Peyer's patch (tissue), 4 donors: Measurements from ENCODE around the gene BCAS3. TPM values are rescaled to one million over a fixed set of nuclear protein-coding genes. Genes with fewer than 3 reads are reported as not detected.

Experiments
- DNase-seq, 3 donors: peaks; one replicate each; pipeline ENCODE4 v3.0.0-alpha.2; 2017 to 2019
- H3K27ac ChIP-seq, 4 donors: fragments of 200-600 bp; sonication (generic); one replicate each; pipeline ENCODE4 v1.5.1; 2016 to 2019
- H3K27me3 ChIP-seq, 2 donors: fragments of 200-600 bp; sonication (generic); one replicate each; pipeline ENCODE4 v1.5.1; 2019
- H3K36me3 ChIP-seq, 3 donors: fragments of 200-600 bp; sonication (generic); one replicate each; pipeline ENCODE4 v1.5.1; 2016 to 2019
- H3K4me1 ChIP-seq, 4 donors: fragments of 200-600 bp; sonication (generic); one replicate each; pipeline ENCODE4 v1.5.1; 2016 to 2019
- H3K4me3 ChIP-seq, 4 donors: fragments of 200-600 bp; sonication (generic); 1 replicate in 3 of 4; 2 replicates in 1 of 4; pipeline ENCODE4 v1.5.1; 2016 to 2019; ENCODE audit warnings: mild to moderate bottlenecking in 1 of 4
- H3K9me3 ChIP-seq, 4 donors: fragments of 200-600 bp; sonication (generic); one replicate each; pipeline ENCODE4 v1.5.1; 2016 to 2019; ENCODE audit warnings: mild to moderate bottlenecking in 1 of 4
- CTCF ChIP-seq, 6 experiments: fragments of 450-650 bp in 4 of 6; fragments of 200-600 bp in 2 of 6; sonication (generic) in 1 of 6; IDR thresholded peaks; one replicate each; pipeline ENCODE4 v1.5.1; 2017 to 2019; ENCODE audit warnings: antibody characterized with exemption in 6 of 6, mild to moderate bottlenecking in 3 of 6, moderate library complexity in 1 of 6
- POLR2A ChIP-seq, 2 donors: fragments of 450-650 bp; IDR thresholded peaks; one replicate each; pipeline ENCODE4 v1.5.1; 2017; ENCODE audit warnings: antibody characterized with exemption in 2 of 2, mild to moderate bottlenecking in 2 of 2, moderate library complexity in 2 of 2
- total RNA-seq, 4 donors: library from RNA; depleted of rRNA; stranded (reverse); fragments of >200 nt; gene quantifications; one replicate each; pipeline ENCODE4 v1.1.0, GENCODE V29; 2016

The BCAS3 gene
- total RNA-seq, 4 donors from 2014 or later, result 25.7 to 109 (median 57.1) TPM

- DNase-seq, result no peak
- no peaks in the 10 kb centered on the region for H3K27me3 ChIP-seq
- H3K9me3 ChIP-seq, result no peaks in the 10 kb centered on the region
- no peaks in the 10 kb centered on the region for H3K36me3 ChIP-seq
- peaks cover 0 to 4% (median 0%) of the 10 kb centered on the region in 4 donors for H3K4me1 ChIP-seq
- TF ChIP-seq POLR2A (IDR thresholded peaks at IDR 0.05), result no peak
- TF ChIP-seq CTCF (IDR thresholded peaks at IDR 0.05), result no peak
- H3K4me3 ChIP-seq, result no peak overlapping the region
- no peak overlapping the region for H3K27ac ChIP-seq
These were observed 446.9 kb downstream of the BCAS3 start for GRCh38 chr17:61124562-61124961.

GRCh38 chr17:61126473-61127249 is 449.0 kb downstream of the BCAS3 start:
- H3K4me1 ChIP-seq, result peaks cover 0 to 4% (median 0%) of the 10 kb centered on the region in 4 donors
- H3K36me3 ChIP-seq, result no peaks in the 10 kb centered on the region
- H3K27me3 ChIP-seq, result no peaks in the 10 kb centered on the region
- no peak overlapping the region for H3K4me3 ChIP-seq
- H3K27ac ChIP-seq, result peak overlapping the region in 1 of 4 donors; percentile 11
- DNase-seq, result no peak
- no peak for TF ChIP-seq CTCF (IDR thresholded peaks at IDR 0.05)
- no peak for TF ChIP-seq POLR2A (IDR thresholded peaks at IDR 0.05)
- no peaks in the 10 kb centered on the region for H3K9me3 ChIP-seq

- TF ChIP-seq CTCF (IDR thresholded peaks at IDR 0.05), result no peak
- no peak for TF ChIP-seq POLR2A (IDR thresholded peaks at IDR 0.05)
These were observed 450.3 kb downstream of the BCAS3 start for GRCh38 chr17:61127960-61128359.

GRCh38 chr17:61128661-61129115 is 451.0 kb downstream of the BCAS3 start:
- no peak for DNase-seq
- Histone ChIP-seq H3K9me3 (no peaks in the 10 kb centered on the region), H3K27me3 (no peaks in the 10 kb centered on the region), H3K4me3 (no peak overlapping the region), H3K4me1 (peaks cover 0 to 4% (median 0%) of the 10 kb centered on the region in 4 donors), H3K36me3 (no peaks in the 10 kb centered on the region), H3K27ac (peak overlapping the region in 2 of 4 donors; percentile 14 to 57)
- TF ChIP-seq CTCF (IDR thresholded peaks at IDR 0.05), result no peak
- TF ChIP-seq POLR2A (IDR thresholded peaks at IDR 0.05), result no peak

More at GRCh38 chr17:61127960-61128359, 450.3 kb downstream of the BCAS3 start:
- Histone ChIP-seq H3K9me3 (no peaks in the 10 kb centered on the region), H3K4me1 (peaks cover 0 to 4% (median 0%) of the 10 kb centered on the region in 4 donors), H3K36me3 (no peaks in the 10 kb centered on the region), H3K27ac (peak overlapping the region in 1 of 4 donors; percentile 57), H3K4me3 (no peak overlapping the region), H3K27me3 (no peaks in the 10 kb centered on the region)
- DNase-seq, result no peak

GRCh38 chr17:61129267-61130254 is 451.9 kb downstream of the BCAS3 start:
- H3K4me3 ChIP-seq, result no peak overlapping the region
- no peaks in the 10 kb centered on the region for H3K36me3 ChIP-seq
- peaks cover 0 to 4% (median 0%) of the 10 kb centered on the region in 4 donors for H3K4me1 ChIP-seq
- TF ChIP-seq CTCF (IDR thresholded peaks at IDR 0.05) (no peak), POLR2A (IDR thresholded peaks at IDR 0.05) (no peak)
- peak overlapping the region in 2 of 4 donors; percentile 14 to 57 for H3K27ac ChIP-seq
- no peak for DNase-seq
- no peaks in the 10 kb centered on the region for H3K27me3 ChIP-seq
- no peaks in the 10 kb centered on the region for H3K9me3 ChIP-seq
